Tibial artery (tissue), 4 donors: ENCODE results near the gene BCS1L.

ENCODE experiments used
- DNase-seq, 2 donors: peaks; one replicate each; pipeline ENCODE4 v3.0.0-alpha.2; 2019
- H3K27ac ChIP-seq, 2 donors: fragments of 200-600 bp; sonication (generic) in 1 of 2; 1 replicate in 1 of 2; 2 replicates in 1 of 2; pipeline ENCODE4 v1.5.1; 2018 to 2019; ENCODE audit warnings: mild to moderate bottlenecking in 1 of 2
- H3K27me3 ChIP-seq, 2 donors: fragments of 200-600 bp; sonication (generic) in 1 of 2; one replicate each; pipeline versions ENCODE4 v1.5.1 to v1.6.0; 2016 to 2019
- H3K36me3 ChIP-seq, 3 donors: fragments of 200-600 bp; sonication (generic) in 2 of 3; one replicate each; pipeline ENCODE4 v1.5.1; 2016 to 2019; ENCODE audit warnings: mild to moderate bottlenecking in 2 of 3
- H3K4me1 ChIP-seq, 4 donors: fragments of 200-600 bp; sonication (generic) in 2 of 4; 1 replicate in 3 of 4; 2 replicates in 1 of 4; pipeline ENCODE4 v1.5.1; 2016 to 2019
- H3K4me3 ChIP-seq, 2 donors: fragments of 200-600 bp; sonication (generic) in 1 of 2; 1 replicate in 1 of 2; 2 replicates in 1 of 2; pipeline ENCODE4 v1.5.1; 2018 to 2019; ENCODE audit warnings: mild to moderate bottlenecking in 2 of 2
- H3K9me3 ChIP-seq, 3 donors: fragments of 200-600 bp; sonication (generic) in 1 of 3; one replicate each; pipeline ENCODE4 v1.5.1; 2016 to 2019
- intact Hi-C: fragments of 100-400 bp; cut with DNase I; formaldehyde crosslinking; loops from one replicate; pipeline ENCODE4 v1.15.0; 2023; ENCODE audit warnings: low total_unique reads
- TF ChIP-seq, protein P1 (sequence below), 2 experiments: fragments of 200-600 bp in 1 of 2; fragments of 450-650 bp in 1 of 2; IDR thresholded peaks; one replicate each; pipeline ENCODE4 v1.5.1; 2017 to 2019; ENCODE audit warnings: antibody characterized with exemption in 2 of 2, mild to moderate bottlenecking in 1 of 2, moderate library complexity in 1 of 2

Gene BCS1L

GRCh38 chr2:218645126-218645525 is 14.4 kb upstream of the BCS1L start:
- H3K27ac ChIP-seq = no peak overlapping the region
- H3K4me3 ChIP-seq = no peak overlapping the region
- intact Hi-C loops = no loop called here
- H3K9me3 ChIP-seq = no peaks in the 10 kb centered on the region
- no peaks in the 10 kb centered on the region for H3K4me1 ChIP-seq
- TF ChIP-seq, protein P1, sequence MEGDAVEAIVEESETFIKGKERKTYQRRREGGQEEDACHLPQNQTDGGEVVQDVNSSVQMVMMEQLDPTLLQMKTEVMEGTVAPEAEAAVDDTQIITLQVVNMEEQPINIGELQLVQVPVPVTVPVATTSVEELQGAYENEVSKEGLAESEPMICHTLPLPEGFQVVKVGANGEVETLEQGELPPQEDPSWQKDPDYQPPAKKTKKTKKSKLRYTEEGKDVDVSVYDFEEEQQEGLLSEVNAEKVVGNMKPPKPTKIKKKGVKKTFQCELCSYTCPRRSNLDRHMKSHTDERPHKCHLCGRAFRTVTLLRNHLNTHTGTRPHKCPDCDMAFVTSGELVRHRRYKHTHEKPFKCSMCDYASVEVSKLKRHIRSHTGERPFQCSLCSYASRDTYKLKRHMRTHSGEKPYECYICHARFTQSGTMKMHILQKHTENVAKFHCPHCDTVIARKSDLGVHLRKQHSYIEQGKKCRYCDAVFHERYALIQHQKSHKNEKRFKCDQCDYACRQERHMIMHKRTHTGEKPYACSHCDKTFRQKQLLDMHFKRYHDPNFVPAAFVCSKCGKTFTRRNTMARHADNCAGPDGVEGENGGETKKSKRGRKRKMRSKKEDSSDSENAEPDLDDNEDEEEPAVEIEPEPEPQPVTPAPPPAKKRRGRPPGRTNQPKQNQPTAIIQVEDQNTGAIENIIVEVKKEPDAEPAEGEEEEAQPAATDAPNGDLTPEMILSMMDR (IDR thresholded peaks at IDR 0.05) = no peak
- peaks cover 83 to 96% (median 94%) of the 10 kb centered on the region in 3 donors for H3K36me3 ChIP-seq
- no peaks in the 10 kb centered on the region for H3K27me3 ChIP-seq
- no peak for DNase-seq

GRCh38 chr2:218648088-218648786 is 11.2 kb upstream of the BCS1L start:
- TF ChIP-seq, protein P1 (IDR thresholded peaks at IDR 0.05) = peak; percentile 58 to 77
- Histone ChIP-seq H3K9me3 (no peaks in the 10 kb centered on the region), H3K36me3 (peaks cover 74 to 96% (median 93%) of the 10 kb centered on the region in 3 donors), H3K27me3 (no peaks in the 10 kb centered on the region), H3K4me3 (no peak overlapping the region), H3K4me1 (no peaks in the 10 kb centered on the region), H3K27ac (no peak overlapping the region)
- intact Hi-C loops = no loop called here
- DNase-seq = peak in 1 of 2 donors; percentile 43

- no peaks in the 10 kb centered on the region for H3K9me3 ChIP-seq
- peaks cover 70 to 96% (median 93%) of the 10 kb centered on the region in 3 donors for H3K36me3 ChIP-seq
- TF ChIP-seq, protein P1 (IDR thresholded peaks at IDR 0.05) = no peak
- H3K4me1 ChIP-seq = no peaks in the 10 kb centered on the region
- DNase-seq = no peak
- intact Hi-C loops = no loop called here
- H3K27ac ChIP-seq = no peak overlapping the region
- H3K4me3 ChIP-seq = no peak overlapping the region
- no peaks in the 10 kb centered on the region for H3K27me3 ChIP-seq
These were observed 10.7 kb upstream of the BCS1L start for GRCh38 chr2:218648787-218649100.

- no peaks in the 10 kb centered on the region for H3K27me3 ChIP-seq
- intact Hi-C loops = no loop called here
- no peak overlapping the region for H3K27ac ChIP-seq
- H3K4me1 ChIP-seq = peaks cover 0 to 22% (median 12%) of the 10 kb centered on the region in 4 donors
- H3K36me3 ChIP-seq = peaks cover 32 to 64% (median 56%) of the 10 kb centered on the region in 3 donors
- no peaks in the 10 kb centered on the region for H3K9me3 ChIP-seq
- no peak for DNase-seq
- no peak overlapping the region for H3K4me3 ChIP-seq
- TF ChIP-seq, protein P1 (IDR thresholded peaks at IDR 0.05) = no peak
These were observed 3.7 kb upstream of the BCS1L start for GRCh38 chr2:218655751-218656150.

GRCh38 chr2:218658671-218659257 is 719 bp upstream of the BCS1L start:
- Histone ChIP-seq H3K4me3 (peak overlapping the region; percentile 77 to 83), H3K4me1 (peaks cover 0 to 22% (median 12%) of the 10 kb centered on the region in 4 donors), H3K36me3 (peaks cover 36 to 55% (median 52%) of the 10 kb centered on the region in 3 donors), H3K27me3 (no peaks in the 10 kb centered on the region), H3K9me3 (no peaks in the 10 kb centered on the region), H3K27ac (peak overlapping the region; percentile 77 to 79)
- no peak for DNase-seq
- intact Hi-C loops = no loop called here
- TF ChIP-seq, protein P1 (IDR thresholded peaks at IDR 0.05) = no peak
